T1000 (cell line): ENCODE results near the gene ADD3.

ENCODE experiments used
- DNase-seq: peaks from one replicate; lab custom pipeline; 2025; ENCODE audit warnings: mixed read lengths; lab: John Stamatoyannopoulos, UW

Gene ADD3

GRCh38 chr10:110068780-110069179, 61.0 kb downstream of the ADD3 start:
- DNase-seq: no peak

- no peak for DNase-seq
These were observed 61.8 kb downstream of the ADD3 start for GRCh38 chr10:110069502-110069982.

DNA sequence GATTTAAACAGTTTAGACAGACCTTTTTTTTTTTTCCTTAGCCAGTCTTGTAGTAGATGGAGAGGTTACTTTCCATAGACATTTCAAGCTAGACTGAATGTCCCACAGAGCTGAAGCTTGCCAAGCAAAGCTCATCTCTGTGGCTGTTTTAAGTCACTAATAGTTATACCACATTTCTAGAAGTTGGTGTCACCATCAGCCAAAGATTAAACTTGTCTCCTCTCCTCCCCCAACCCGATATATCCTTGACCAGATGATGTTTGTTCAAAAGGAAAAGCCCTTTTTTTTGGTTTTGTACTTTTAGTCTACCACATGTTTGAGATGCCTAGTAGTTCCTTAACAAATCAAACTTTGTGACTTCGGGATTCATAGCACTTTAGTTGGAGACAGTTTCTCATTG, 66.1 kb downstream of the ADD3 start:
- DNase-seq: no peak

DNA sequence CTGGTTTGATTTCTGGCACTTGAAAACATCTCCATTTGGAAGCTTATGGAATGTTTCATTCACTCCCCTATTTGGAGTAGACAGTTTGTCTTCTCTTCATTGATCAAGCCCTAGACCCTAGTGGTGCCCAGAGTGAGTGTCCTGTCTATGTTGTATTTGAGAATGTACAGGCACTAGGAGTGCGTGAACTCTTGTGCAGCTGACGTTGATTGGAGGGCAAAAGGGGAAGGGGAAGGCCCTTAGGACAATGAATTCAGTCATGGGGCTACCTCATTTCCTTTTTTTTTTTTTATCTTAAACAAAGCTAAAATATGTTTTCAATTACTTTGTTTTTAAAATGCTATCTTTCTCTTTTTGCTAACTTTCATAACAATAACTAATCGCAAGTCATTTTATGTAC, 66.5 kb downstream of the ADD3 start:
- DNase-seq: no peak

- DNase-seq: no peak
These were observed 67.2 kb downstream of the ADD3 start for GRCh38 chr10:110074758-110075671.

DNA sequence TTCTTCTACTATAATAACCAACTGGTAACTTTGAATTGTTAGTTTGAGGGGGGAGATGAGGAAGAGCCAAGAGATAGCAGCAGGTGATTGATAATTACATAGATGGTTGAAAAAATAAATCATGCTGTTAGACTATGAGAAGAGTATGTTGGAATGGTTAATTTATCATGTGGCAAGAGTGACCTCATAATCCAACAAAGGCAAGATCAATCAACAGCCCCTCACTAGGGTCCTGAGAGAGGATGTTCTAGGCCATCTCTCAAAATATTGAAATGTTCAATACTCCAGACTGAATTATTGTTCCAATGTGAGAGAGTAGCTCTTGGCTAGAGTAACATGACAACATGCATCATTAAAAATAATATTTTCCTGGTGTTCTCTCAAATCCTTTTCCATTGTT, 67.9 kb downstream of the ADD3 start:
- no peak for DNase-seq

- DNase-seq: no peak
These were observed 69.0 kb downstream of the ADD3 start for GRCh38 chr10:110076559-110077318.

GRCh38 chr10:110077436-110078130, 69.8 kb downstream of the ADD3 start:
- DNase-seq: no peak

GRCh38 chr10:110078317-110078716, 70.5 kb downstream of the ADD3 start:
- no peak for DNase-seq

- no peak for DNase-seq
These were observed 74.1 kb downstream of the ADD3 start for GRCh38 chr10:110081911-110082310.

GRCh38 chr10:110083884-110084283, 76.1 kb downstream of the ADD3 start:
- no peak for DNase-seq

- DNase-seq: no peak
These were observed 79.9 kb downstream of the ADD3 start for GRCh38 chr10:110087682-110088081.

DNA sequence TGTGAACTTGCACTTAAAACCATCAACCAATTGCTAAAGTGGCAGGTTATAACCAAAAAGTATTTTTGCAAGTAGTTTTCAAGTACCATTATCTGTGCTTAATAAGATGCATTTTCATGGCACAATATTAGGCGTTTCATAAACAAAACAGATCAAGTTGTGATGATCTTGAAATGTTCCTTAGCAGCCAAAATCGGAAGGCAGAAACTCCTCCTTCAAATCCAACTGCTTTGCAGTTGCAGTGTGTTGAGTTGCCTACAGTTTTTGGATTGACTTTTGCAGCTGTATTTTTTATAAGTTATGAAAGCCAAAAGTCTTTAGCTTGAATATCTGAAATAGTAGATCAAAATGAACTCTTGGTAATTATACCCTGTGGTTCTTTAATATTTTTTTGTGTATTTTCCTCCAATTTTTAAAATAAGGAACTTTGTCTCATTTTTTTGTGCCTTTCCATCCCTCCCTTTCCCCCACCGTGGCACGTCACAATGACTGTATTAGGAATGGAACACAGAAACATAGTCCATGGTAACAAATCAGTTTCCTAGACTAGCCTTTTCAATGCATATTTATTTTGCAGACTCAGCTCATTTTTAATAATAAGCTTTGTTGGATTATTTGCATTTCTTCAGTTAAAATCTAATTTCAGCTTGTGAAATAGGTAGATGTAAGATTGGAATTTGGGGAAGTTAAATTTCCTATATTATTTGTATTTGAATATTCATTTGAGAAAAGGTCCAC, 80.8 kb downstream of the ADD3 start:
- no peak for DNase-seq

DNA sequence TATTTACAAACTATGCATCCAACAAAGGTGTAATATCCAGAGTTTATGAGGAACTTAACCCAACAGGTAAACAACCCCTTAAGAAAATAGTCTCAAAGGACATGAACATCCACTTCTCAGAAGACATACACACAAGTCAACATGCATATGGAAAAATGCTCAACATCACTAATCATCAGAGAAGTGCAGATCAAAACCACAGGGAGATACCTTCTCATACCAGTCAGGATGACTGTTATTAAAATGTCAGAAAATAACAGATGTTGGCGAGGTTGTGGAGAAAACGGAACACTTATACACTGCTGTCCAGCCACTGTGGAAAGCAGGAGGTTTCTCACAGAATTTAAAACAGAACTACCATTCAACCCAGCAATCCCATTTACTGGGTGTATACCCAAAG, 84.0 kb downstream of the ADD3 start:
- no peak for DNase-seq

DNA sequence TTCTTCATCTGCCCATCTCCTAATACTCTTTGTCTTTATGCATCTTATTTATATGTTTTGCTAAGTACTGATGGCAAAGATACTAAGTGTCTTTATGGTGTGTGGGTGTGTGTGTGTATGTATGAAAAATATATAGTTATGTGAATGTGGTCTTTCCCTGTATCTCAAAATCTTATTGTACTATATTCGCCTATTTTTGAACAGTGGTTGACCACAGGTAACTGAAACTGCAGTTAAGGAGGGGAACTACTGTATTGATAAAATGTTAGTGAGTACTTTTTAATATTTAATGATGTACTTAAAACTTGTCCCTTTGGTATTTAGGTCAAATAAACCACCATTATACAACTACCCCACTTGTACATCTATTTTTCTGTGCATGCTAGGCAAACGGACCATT, 85.9 kb downstream of the ADD3 start:
- DNase-seq: no peak

DNA sequence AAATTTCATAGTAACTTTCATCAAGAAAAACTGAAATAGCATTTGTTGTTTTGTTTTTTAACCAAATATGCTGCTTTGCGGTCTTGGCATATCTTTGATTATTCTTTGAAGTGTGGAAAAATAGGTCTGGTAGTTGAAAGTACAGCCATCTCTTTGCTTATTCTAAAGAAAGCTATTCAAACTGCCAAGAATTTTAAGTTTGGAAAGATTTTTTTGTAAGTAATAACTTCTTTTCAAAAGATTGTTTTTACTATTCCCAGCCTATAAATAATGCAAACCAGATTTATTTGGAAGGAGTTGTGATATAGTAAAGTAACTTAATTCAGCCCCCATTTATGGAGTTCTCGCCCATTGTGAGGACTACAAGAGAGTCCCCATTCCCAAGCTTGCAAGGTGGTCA, 87.0 kb downstream of the ADD3 start:
- no peak for DNase-seq

DNA sequence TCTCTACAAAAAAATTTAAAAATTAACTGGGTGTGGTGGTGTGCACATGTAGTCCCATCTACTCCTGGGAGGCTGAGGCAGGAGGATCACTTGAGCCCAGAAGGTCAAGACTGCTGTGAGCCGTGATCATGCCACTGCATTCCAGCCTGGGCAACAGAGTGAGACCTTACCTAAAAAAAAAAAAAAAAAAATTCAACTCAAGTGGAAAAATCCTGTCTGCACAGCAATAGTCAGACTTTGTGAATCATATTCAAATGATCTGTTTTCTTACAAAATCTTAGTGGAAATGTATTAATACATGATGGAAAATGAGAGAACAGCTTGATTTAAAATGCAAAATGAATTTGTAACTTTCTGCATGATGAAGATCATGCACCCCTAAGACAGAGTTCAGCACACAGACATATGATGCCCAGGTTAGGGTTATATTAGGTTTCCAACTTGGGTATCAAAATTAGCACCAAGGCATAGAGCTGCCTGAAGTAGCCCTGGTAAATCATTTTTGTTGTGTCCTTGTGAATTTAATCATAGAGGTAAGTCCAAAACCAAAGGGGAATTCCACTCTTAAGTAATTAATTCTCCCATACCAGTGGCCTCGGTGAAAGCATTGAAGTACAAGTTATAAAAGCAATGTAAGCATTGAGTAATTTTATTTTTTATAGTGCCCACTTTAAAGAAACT, 93.8 kb downstream of the ADD3 start:
- no peak for DNase-seq

DNA sequence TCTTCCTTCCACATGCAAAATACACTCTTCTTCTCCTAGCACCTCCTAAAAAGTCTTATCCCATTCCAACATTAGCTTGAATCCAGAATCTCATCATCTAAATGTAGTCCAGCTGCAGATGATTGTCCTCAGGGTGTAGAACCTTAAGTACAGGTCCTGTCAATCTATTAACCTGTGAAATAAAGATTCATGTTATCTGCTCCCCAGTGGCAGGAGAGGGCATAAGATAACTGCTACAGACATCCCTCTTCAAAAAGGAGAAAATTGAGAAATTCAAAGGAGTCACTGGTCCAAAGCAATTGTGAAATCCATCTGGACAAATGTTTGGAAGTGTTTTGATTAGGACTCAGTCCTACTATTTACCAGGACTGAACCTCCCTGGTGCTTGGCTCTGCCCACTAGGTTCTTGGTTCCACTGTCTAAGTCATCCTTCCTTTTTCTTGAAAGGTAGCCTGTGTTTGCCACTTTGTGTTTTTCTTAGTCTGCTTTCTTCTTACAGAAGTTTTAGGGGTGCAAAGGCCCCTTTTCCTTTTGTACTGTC, 96.2 kb downstream of the ADD3 start:
- DNase-seq: no peak

- no peak for DNase-seq
These were observed 98.1 kb downstream of the ADD3 start for GRCh38 chr10:110105873-110106272.

DNA sequence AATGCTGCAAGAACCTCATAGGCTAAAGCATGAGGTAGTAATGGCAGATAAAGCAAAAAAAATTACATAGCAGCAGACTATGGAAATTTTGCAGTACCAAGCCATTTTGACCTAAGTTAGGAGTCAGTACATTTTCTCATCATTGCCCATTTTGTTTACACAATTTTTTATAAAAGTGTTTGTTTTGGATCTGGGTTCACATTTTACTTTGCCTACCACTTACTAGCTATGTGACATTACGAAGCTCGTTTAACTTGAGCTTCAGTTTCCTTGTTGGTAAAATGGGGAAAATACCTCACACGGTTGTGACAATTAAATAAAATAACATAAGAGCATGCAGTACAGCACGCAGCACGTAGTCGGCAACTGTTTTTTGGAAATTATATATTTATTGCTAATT, 99.6 kb downstream of the ADD3 start:
- DNase-seq: no peak

GRCh38 chr10:110107887-110108286, 100.1 kb downstream of the ADD3 start:
- no peak for DNase-seq
